Mesendoderm (in vitro differentiated cells): ENCODE results near the gene CSNK1D.
"Not testable (repeated sequence)": the region's sequence is repeated elsewhere in the genome, so short reads cannot be mapped to it uniquely, and the experiment has no call there.

ENCODE experiments used
- DNase-seq: peaks from one replicate; pipeline ENCODE4 v3.0.0; 2013
- H2AK5ac ChIP-seq: 2 replicates; pipeline ENCODE4 v1.6.1; 2013; ENCODE audit warnings: low read length, inconsistent platforms
- H2BK120ac ChIP-seq: 2 replicates; pipeline ENCODE4 v1.6.1; 2013; ENCODE audit warnings: low read depth, mild to moderate bottlenecking, low read length, moderate library complexity, mixed read lengths
- H2BK15ac ChIP-seq: replicated peaks from 2 replicates; pipeline ENCODE4 v1.6.1; 2013; ENCODE audit warnings: low read depth, mild to moderate bottlenecking, moderate library complexity
- H2BK5ac ChIP-seq: 2 replicates; pipeline ENCODE4 v1.6.1; 2013; ENCODE audit warnings: low read length, inconsistent platforms
- H3K18ac ChIP-seq: 2 replicates; pipeline ENCODE4 v1.6.1; 2013; ENCODE audit warnings: mild to moderate bottlenecking, low read length, mixed read lengths
- H3K23ac ChIP-seq: one replicate; pipeline ENCODE4 v1.6.1; 2013; ENCODE audit warnings: low read length
- H3K27ac ChIP-seq: 2 replicates; pipeline ENCODE4 v1.5.1; 2013; ENCODE audit warnings: low read depth, mild to moderate bottlenecking, inconsistent platforms, low read length, moderate library complexity
- H3K27me3 ChIP-seq: 2 replicates; pipeline ENCODE4 v1.6.1; 2013; ENCODE audit warnings: low read length, control low read depth, mild to moderate bottlenecking, inconsistent platforms; ENCODE audit not compliant: insufficient read depth, poor library complexity
- H3K36me3 ChIP-seq: 2 replicates; pipeline ENCODE4 v1.6.1; 2013; ENCODE audit warnings: low read length, inconsistent platforms; ENCODE audit not compliant: control insufficient read depth, insufficient read depth
- H3K4ac ChIP-seq: one replicate; pipeline ENCODE4 v1.6.1; 2013; ENCODE audit warnings: low read depth, mild to moderate bottlenecking, low read length, moderate library complexity
- H3K4me1 ChIP-seq: 2 replicates; pipeline ENCODE4 v1.6.1; 2013; ENCODE audit warnings: low read depth, low read length, inconsistent platforms; ENCODE audit not compliant: control insufficient read depth
- H3K4me2 ChIP-seq: 2 replicates; pipeline ENCODE4 v1.6.1; 2013; ENCODE audit warnings: low read length
- H3K4me3 ChIP-seq: 2 replicates; pipeline ENCODE4 v1.5.1; 2013; ENCODE audit warnings: mild to moderate bottlenecking, low read length
- H3K56ac ChIP-seq: one replicate; pipeline ENCODE4 v1.6.1; 2013; ENCODE audit warnings: low read length
- H3K79me1 ChIP-seq: 2 replicates; pipeline ENCODE4 v1.6.1; 2013; ENCODE audit warnings: low read length, inconsistent platforms
- H3K79me2 ChIP-seq: 2 replicates; pipeline ENCODE4 v1.6.1; 2013; ENCODE audit warnings: mild to moderate bottlenecking, low read length; ENCODE audit not compliant: control insufficient read depth, insufficient read depth
- H3K9ac ChIP-seq: 2 replicates; pipeline ENCODE4 v1.6.1; 2013; ENCODE audit warnings: low read length, inconsistent platforms
- H4K5ac ChIP-seq: one replicate; pipeline ENCODE4 v1.6.1; 2013; ENCODE audit warnings: low read length
- H4K8ac ChIP-seq: one replicate; pipeline ENCODE4 v1.6.1; 2013; ENCODE audit warnings: low read depth, mild to moderate bottlenecking, control low read depth, low read length, moderate library complexity
- WGBS: extraction: QIAGEN DNeasy Blood & Tissue Kit; methylation state at CpG from one replicate; pipeline ENCODE4 v1.1.7; 2013; ENCODE audit warnings: low lambda C conversion rate, missing lambda C conversion rate; ENCODE audit not compliant: insufficient coverage; ENCODE audit errors: extremely low coverage; 5-methylcytosine and 5-hydroxymethylcytosine counted together

Gene CSNK1D

DNA sequence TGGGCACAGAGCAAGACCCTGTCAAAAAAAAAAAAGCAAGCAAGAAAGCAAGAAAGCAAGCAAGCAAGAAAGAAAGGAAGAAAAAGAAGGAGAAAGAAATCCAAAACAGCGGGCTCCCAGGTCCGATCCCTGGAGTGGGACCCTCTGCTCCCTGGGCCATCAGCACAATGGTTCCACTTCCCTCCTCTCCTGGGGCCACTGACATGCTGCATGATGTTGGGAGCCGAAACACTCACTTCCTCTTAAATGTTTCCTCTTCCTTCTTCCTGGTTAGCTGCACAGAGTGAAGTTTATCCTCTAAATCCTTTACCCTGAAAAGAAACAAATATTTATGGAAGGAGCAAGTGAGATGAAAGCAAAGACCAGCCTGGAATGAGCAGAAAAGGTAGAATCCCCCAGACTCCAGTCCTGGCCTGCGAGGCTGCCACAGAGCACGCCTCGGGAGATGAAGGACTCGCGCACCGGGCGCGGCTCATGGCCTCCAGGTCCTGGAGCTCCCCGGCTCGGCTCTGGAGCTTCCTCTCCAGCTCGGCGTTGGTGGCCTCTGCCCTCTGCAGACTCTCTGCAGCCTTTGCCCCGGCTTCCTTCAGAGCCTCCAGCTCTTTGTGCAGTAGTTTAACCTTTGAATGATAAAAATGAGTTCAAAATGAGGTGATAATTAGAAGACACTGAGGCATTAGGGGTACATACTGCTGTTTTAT lies 79.8 kb downstream of the CSNK1D start:
- DNase-seq, result no peak
- no peak overlapping the region for H2AK5ac ChIP-seq
- no peak overlapping the region for H3K56ac ChIP-seq
- H3K4me3 ChIP-seq, result no peak overlapping the region
- H3K79me2 ChIP-seq, result no peaks in the 10 kb centered on the region
- no peak overlapping the region for H3K27ac ChIP-seq
- H3K4me1 ChIP-seq, result no peaks in the 10 kb centered on the region
- H3K23ac ChIP-seq, result no peak overlapping the region
- no peak overlapping the region for H4K5ac ChIP-seq
- H3K79me1 ChIP-seq, result no peaks in the 10 kb centered on the region
- no peak overlapping the region for H2BK5ac ChIP-seq
- WGBS, result no CpG with 5 or more reads among the region's 16 CpGs
- H4K8ac ChIP-seq, result no peak overlapping the region
- H3K4ac ChIP-seq, result no peak overlapping the region
- no peak overlapping the region for H3K18ac ChIP-seq
- no peak overlapping the region for H2BK15ac ChIP-seq
- H3K27me3 ChIP-seq, result no peaks in the 10 kb centered on the region
- H3K4me2 ChIP-seq, result no peak overlapping the region
- peaks cover 1% of the 10 kb centered on the region for H3K36me3 ChIP-seq
- H2BK120ac ChIP-seq, result no peak overlapping the region
- H3K9ac ChIP-seq, result no peak overlapping the region

DNA sequence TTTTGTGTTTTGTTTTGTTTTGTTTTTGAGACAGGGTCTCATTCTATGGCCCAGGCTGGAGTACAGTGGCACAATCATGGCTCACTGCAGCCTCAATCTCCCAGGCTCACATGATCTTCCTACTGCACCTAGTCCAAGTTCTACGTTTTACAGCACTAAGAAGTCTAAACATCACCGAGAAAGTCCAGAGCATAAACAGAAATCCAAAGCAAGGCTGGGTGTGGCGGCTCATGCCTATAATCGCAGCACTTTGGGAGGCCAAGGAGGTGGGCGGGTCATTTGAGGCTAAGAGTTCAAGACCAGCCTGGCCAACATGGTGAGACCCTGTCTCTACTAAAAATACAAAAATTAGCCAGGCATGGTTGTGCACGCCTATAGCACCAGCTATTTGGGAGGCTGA lies 80.5 kb downstream of the CSNK1D start:
- not testable (repeated sequence) for H3K4me1 ChIP-seq, H3K27me3 ChIP-seq, DNase-seq, H4K5ac ChIP-seq, H3K36me3 ChIP-seq, H3K79me2 ChIP-seq, H3K27ac ChIP-seq, H3K56ac ChIP-seq, H3K18ac ChIP-seq, H4K8ac ChIP-seq, H3K9ac ChIP-seq, H3K4me2 ChIP-seq, H2BK120ac ChIP-seq, H2AK5ac ChIP-seq, H2BK5ac ChIP-seq, H3K79me1 ChIP-seq, H2BK15ac ChIP-seq, H3K23ac ChIP-seq, H3K4ac ChIP-seq, H3K4me3 ChIP-seq
- no CpG with 5 or more reads among the region's 6 CpGs for WGBS
